ENCODE measurements around the gene TMEM150B. TPM values are rescaled to one million over a fixed set of nuclear protein-coding genes. Genes with fewer than 3 reads are reported as not detected.

TMEM150B gene
- total RNA-seq, 1 experiment from 2014 or later, result not detected

DNA sequence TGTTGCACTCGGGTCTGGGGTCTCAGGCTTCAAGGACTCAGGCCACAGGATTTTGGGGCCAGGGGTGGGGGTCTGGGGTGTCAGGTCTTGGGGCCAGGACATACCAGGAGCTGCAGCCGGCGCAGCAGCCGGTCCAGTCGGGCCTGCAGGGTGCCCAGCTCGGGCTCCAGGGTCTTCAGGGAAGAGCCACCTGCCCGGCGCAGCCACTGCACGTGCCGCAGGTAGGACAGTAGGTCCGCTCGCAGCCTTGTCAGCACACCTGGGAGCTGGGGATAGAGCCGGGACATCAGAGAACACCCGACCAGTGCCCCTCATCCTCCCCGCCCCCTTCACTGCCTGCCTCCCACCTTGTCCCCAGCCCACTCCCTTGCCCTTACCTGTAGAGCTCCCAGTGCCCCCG, 43.0 kb upstream of the TMEM150B start:
- CTCF ChIA-PET, result no interaction called here
- Histone ChIP-seq H3K4me3 (ENCODE audit: low read length) (no peak overlapping the region), H2AFZ (ENCODE audit: low read length) (no peak overlapping the region), H4K20me1 (ENCODE audit: low read length) (no peaks in the 10 kb centered on the region), H3K27ac (ENCODE audit: low read length) (no peak overlapping the region), H3K79me2 (ENCODE audit: low read length) (no peaks in the 10 kb centered on the region), H3F3A (ENCODE audit: low read length, unreplicated experiment) (peaks cover 5% of the 10 kb centered on the region), H3K4me2 (ENCODE audit: low read length) (no peak overlapping the region), H3K36me3 (ENCODE audit: low read depth, low read length) (no peaks in the 10 kb centered on the region), H3K9ac (ENCODE audit: low read length) (no peak overlapping the region), H3K4me1 (ENCODE audit: insufficient read depth, low read length) (peaks cover 29% of the 10 kb centered on the region), H3K9me3 (ENCODE audit: low read length) (no peaks in the 10 kb centered on the region), H3K9me2 (replicated peaks; ENCODE audit: low read length) (no peaks in the 10 kb centered on the region), H3K27me3 (ENCODE audit: low read length) (no peaks in the 10 kb centered on the region)
- BruUV-seq (replicated peaks), result no TSS peak
- intact Hi-C loops (cut with micrococcal nuclease), result no loop called here
- TF ChIP-seq EZH2phosphoT487 (IDR thresholded peaks at IDR 0.05; ENCODE audit: borderline replicate concordance, low read length) (no peak), EZH2 (IDR thresholded peaks at IDR 0.05; ENCODE audit: low read length, unreplicated experiment) (no peak)
- TF ChIP-seq, protein P1, sequence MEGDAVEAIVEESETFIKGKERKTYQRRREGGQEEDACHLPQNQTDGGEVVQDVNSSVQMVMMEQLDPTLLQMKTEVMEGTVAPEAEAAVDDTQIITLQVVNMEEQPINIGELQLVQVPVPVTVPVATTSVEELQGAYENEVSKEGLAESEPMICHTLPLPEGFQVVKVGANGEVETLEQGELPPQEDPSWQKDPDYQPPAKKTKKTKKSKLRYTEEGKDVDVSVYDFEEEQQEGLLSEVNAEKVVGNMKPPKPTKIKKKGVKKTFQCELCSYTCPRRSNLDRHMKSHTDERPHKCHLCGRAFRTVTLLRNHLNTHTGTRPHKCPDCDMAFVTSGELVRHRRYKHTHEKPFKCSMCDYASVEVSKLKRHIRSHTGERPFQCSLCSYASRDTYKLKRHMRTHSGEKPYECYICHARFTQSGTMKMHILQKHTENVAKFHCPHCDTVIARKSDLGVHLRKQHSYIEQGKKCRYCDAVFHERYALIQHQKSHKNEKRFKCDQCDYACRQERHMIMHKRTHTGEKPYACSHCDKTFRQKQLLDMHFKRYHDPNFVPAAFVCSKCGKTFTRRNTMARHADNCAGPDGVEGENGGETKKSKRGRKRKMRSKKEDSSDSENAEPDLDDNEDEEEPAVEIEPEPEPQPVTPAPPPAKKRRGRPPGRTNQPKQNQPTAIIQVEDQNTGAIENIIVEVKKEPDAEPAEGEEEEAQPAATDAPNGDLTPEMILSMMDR (conservative IDR thresholded peaks at IDR 0.05; ENCODE audit: low read depth, low read length), result no peak
- ATAC-seq, result no peak
- POLR2A ChIA-PET (ENCODE audit: unreplicated experiment), result no interaction called here
- no peak for DNase-seq

DNA sequence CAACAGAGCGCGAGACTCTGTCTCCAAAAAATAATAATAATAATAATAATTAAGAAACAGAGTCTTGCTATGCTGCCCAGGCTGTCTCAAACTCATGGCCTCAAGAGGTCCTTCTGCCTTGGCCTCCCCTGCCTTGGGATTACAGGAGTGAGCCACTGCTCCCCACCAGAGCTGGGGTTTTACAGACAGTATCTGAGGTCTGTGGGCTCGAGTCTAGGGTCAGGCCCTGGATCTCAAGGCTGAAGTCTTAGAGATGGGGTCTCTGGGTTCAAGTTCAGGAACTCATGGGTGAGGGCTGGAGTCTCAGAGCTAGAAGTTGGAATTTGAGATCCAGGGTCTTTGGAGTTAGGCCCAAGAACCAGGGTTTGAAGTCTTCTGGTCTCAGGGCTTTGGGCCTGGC, 41.6 kb upstream of the TMEM150B start:
- TF ChIP-seq, protein P1 (conservative IDR thresholded peaks at IDR 0.05; ENCODE audit: low read depth, low read length), result no peak
- no peak for TF ChIP-seq EZH2phosphoT487 (IDR thresholded peaks at IDR 0.05; ENCODE audit: borderline replicate concordance, low read length)
- no peak for TF ChIP-seq EZH2 (IDR thresholded peaks at IDR 0.05; ENCODE audit: low read length, unreplicated experiment)
- Histone ChIP-seq H2AFZ (ENCODE audit: low read length) (no peak overlapping the region), H3K36me3 (ENCODE audit: low read depth, low read length) (no peaks in the 10 kb centered on the region), H3F3A (ENCODE audit: low read length, unreplicated experiment) (peaks cover 5% of the 10 kb centered on the region), H3K27ac (ENCODE audit: low read length) (no peak overlapping the region), H3K4me3 (ENCODE audit: low read length) (no peak overlapping the region), H3K4me1 (ENCODE audit: insufficient read depth, low read length) (peaks cover 19% of the 10 kb centered on the region), H3K4me2 (ENCODE audit: low read length) (no peak overlapping the region), H3K9me2 (replicated peaks; ENCODE audit: low read length) (no peaks in the 10 kb centered on the region), H3K27me3 (ENCODE audit: low read length) (no peaks in the 10 kb centered on the region), H3K9ac (ENCODE audit: low read length) (no peak overlapping the region), H4K20me1 (ENCODE audit: low read length) (no peaks in the 10 kb centered on the region), H3K79me2 (ENCODE audit: low read length) (no peaks in the 10 kb centered on the region), H3K9me3 (ENCODE audit: low read length) (no peaks in the 10 kb centered on the region)
- no peak for DNase-seq
- ChIA-PET POLR2A (ENCODE audit: unreplicated experiment) (no interaction called here), CTCF (no interaction called here)
- ATAC-seq, result no peak
- intact Hi-C loops (cut with micrococcal nuclease), result no loop called here
- no TSS peak for BruUV-seq (replicated peaks)

DNA sequence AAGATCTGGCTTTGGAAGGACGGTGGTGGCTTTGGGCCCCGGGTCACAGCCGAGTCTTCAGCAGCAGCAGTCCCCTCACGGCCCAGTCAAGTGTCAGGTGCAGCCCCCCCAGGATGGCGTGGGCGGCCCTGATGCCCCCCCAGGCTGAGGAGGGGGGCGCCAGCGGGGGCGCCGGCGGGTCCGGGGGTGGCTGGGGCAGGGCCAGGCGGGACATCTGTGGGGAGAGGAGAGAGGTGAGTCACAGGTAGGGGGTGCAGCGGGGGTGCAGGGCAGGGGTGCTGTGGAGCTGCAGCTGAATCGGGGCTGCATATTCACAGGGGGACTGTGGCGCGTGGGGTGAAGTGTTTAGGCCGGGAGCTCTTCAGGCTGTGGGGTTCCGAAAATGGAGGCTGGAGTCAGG, 40.8 kb upstream of the TMEM150B start:
- CTCF ChIA-PET, result no interaction called here
- peaks cover 17% of the 10 kb centered on the region for H3K4me1 ChIP-seq (ENCODE audit: insufficient read depth, low read length)
- no peak for ATAC-seq
- H2AFZ ChIP-seq (ENCODE audit: low read length), result no peak overlapping the region
- POLR2A ChIA-PET (ENCODE audit: unreplicated experiment), result interaction anchor here (0.6 kb wide), 1 partner anchor 78 kb away, joined by 7 read pairs; no protein-coding TSS in a partner anchor
- no peak for DNase-seq
- H3K9ac ChIP-seq (ENCODE audit: low read length), result no peak overlapping the region
- no peaks in the 10 kb centered on the region for H4K20me1 ChIP-seq (ENCODE audit: low read length)
- no peaks in the 10 kb centered on the region for H3K27me3 ChIP-seq (ENCODE audit: low read length)
- H3K9me3 ChIP-seq (ENCODE audit: low read length), result no peaks in the 10 kb centered on the region
- intact Hi-C loops (cut with micrococcal nuclease), result no loop called here
- no peak overlapping the region for H3K4me2 ChIP-seq (ENCODE audit: low read length)
- no peaks in the 10 kb centered on the region for H3K9me2 ChIP-seq (replicated peaks; ENCODE audit: low read length)
- H3K79me2 ChIP-seq (ENCODE audit: low read length), result no peaks in the 10 kb centered on the region
- no TSS peak for BruUV-seq (replicated peaks)
- no peak overlapping the region for H3K27ac ChIP-seq (ENCODE audit: low read length)
- no peak overlapping the region for H3K4me3 ChIP-seq (ENCODE audit: low read length)
- H3F3A ChIP-seq (ENCODE audit: low read length, unreplicated experiment), result peaks cover 5% of the 10 kb centered on the region
- no peaks in the 10 kb centered on the region for H3K36me3 ChIP-seq (ENCODE audit: low read depth, low read length)
- TF ChIP-seq EZH2 (IDR thresholded peaks at IDR 0.05; ENCODE audit: low read length, unreplicated experiment), result no peak

Measured in PC-3 (cell line).